H1 (cell line): ENCODE data around the gene KRT72.

Experiments used
- ASH2L ChIP-seq: fragments of 200-600, 300-600 bp; sonication (generic); IDR thresholded peaks from one replicate; pipeline ENCODE4 v1.7.1; 2017; ENCODE audit warnings: low read length
- BRCA1 ChIP-seq: IDR thresholded peaks from 2 replicates; pipeline ENCODE4 v1.6.1; 2012; ENCODE audit warnings: low read depth, low read length, improper control_type of control experiment
- EP300 ChIP-seq, 2 experiments: IDR thresholded peaks; 1 replicate in 1 of 2; 2 replicates in 1 of 2; pipeline ENCODE4 v1.6.1; 2011 to 2012; ENCODE audit warnings: low read depth in 2 of 2, low read length in 2 of 2, mild to moderate bottlenecking in 2 of 2, borderline replicate concordance in 1 of 2, inconsistent platforms in 1 of 2, moderate library complexity in 1 of 2
- EZH2 ChIP-seq: fragments of 200-600 bp; sonication (generic); IDR thresholded peaks from 2 replicates; pipeline ENCODE4 v1.7.1; 2012; ENCODE audit warnings: low read depth, mild to moderate bottlenecking, moderate library complexity, low read length, inconsistent platforms; ENCODE audit not compliant: severe bottlenecking
- JUN ChIP-seq: IDR thresholded peaks from 2 replicates; pipeline ENCODE4 v1.6.1; 2011; ENCODE audit warnings: low read depth, mild to moderate bottlenecking, improper control_type of control experiment, low read length
- MAX ChIP-seq: IDR thresholded peaks from 2 replicates; pipeline ENCODE4 v1.6.1; 2012; ENCODE audit warnings: inconsistent platforms
- POLR2A ChIP-seq, 2 experiments: IDR thresholded peaks; 1 replicate in 1 of 2; 2 replicates in 1 of 2; pipeline ENCODE4 v1.6.1; 2011; ENCODE audit warnings: low read depth in 2 of 2, low read length in 2 of 2, mild to moderate bottlenecking in 2 of 2; ENCODE audit errors: control extremely low read depth in 1 of 2
- RBBP5 ChIP-seq: IDR thresholded peaks from 2 replicates; pipeline ENCODE4 v1.7.1; 2012; ENCODE audit warnings: low read depth, mild to moderate bottlenecking, inconsistent platforms, low read length, moderate library complexity, borderline replicate concordance
- RNF2 ChIP-seq: fragments of 200-900, 300-1000 bp; sonication (generic); IDR thresholded peaks from 2 replicates; pipeline ENCODE4 v1.7.1; 2016; ENCODE audit warnings: borderline replicate concordance, low read depth, mild to moderate bottlenecking, antibody characterized with exemption, low read length; ENCODE audit not compliant: poor library complexity, severe bottlenecking; ENCODE audit errors: missing control alignments
- YY1 ChIP-seq: IDR thresholded peaks from 2 replicates; pipeline ENCODE4 v1.6.1; 2011; ENCODE audit warnings: low read depth, mild to moderate bottlenecking, low read length
- TF ChIP-seq, protein P1 (sequence below), 3 experiments: IDR thresholded peaks; 1 replicate in 2 of 3; 2 replicates in 1 of 3; pipeline versions ENCODE4 v1.5.1 to v1.6.1; 2011; ENCODE audit warnings: low read length in 3 of 3, mild to moderate bottlenecking in 3 of 3, inconsistent platforms in 2 of 3, low read depth in 1 of 3, moderate library complexity in 1 of 3; ENCODE audit not compliant: insufficient read depth in 1 of 3; ENCODE audit errors: control extremely low read depth in 1 of 3

GRCh38 chr12:52636189-52636588 is 34.9 kb upstream of the KRT72 start:
- TF ChIP-seq, protein P1, sequence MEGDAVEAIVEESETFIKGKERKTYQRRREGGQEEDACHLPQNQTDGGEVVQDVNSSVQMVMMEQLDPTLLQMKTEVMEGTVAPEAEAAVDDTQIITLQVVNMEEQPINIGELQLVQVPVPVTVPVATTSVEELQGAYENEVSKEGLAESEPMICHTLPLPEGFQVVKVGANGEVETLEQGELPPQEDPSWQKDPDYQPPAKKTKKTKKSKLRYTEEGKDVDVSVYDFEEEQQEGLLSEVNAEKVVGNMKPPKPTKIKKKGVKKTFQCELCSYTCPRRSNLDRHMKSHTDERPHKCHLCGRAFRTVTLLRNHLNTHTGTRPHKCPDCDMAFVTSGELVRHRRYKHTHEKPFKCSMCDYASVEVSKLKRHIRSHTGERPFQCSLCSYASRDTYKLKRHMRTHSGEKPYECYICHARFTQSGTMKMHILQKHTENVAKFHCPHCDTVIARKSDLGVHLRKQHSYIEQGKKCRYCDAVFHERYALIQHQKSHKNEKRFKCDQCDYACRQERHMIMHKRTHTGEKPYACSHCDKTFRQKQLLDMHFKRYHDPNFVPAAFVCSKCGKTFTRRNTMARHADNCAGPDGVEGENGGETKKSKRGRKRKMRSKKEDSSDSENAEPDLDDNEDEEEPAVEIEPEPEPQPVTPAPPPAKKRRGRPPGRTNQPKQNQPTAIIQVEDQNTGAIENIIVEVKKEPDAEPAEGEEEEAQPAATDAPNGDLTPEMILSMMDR (IDR thresholded peaks at IDR 0.05; ENCODE audit: control extremely low read depth in 1 of 3, insufficient read depth in 1 of 3, low read depth in 1 of 3, low read length in 3 of 3), result no peak
- no peak for TF ChIP-seq JUN
- TF ChIP-seq ASH2L, result no peak
- no peak for TF ChIP-seq YY1
- no peak for TF ChIP-seq MAX
- TF ChIP-seq EP300 (IDR thresholded peaks at IDR 0.05; ENCODE audit: borderline replicate concordance in 1 of 2, low read depth in 2 of 2, low read length in 2 of 2), result no peak
- no peak for TF ChIP-seq POLR2A (IDR thresholded peaks at IDR 0.05; ENCODE audit: control extremely low read depth in 1 of 2, low read depth in 2 of 2, low read length in 2 of 2)
- no peak for TF ChIP-seq RNF2
- no peak for TF ChIP-seq RBBP5
- TF ChIP-seq EZH2, result no peak
- no peak for TF ChIP-seq BRCA1
